H1 (cell line): ENCODE data around the gene NLRP11. TPM values are rescaled to one million over a fixed set of nuclear protein-coding genes. Genes with fewer than 3 reads are reported as not detected.

Experiments
- ZNF274 ChIP-seq: IDR thresholded peaks from 2 replicates; pipeline ENCODE4 v1.7.0; 2012; ENCODE audit warnings: low read length, borderline replicate concordance; ENCODE audit errors: extremely low read depth
- polyA plus RNA-seq, 7 experiments: library from polyadenylated mRNA; depleted of rRNA in 3 of 7; stranded (reverse) in 5 of 7; unstranded in 2 of 7; fragments of >200 nt in 5 of 7; fragments of 200-250 nt in 2 of 7; gene quantifications; 1 replicate in 5 of 7; 2 replicates in 1 of 7; 4 replicates in 1 of 7; pipeline versions ENCODE4 v1.2.1 to v1.2.3, GENCODE V29; 2011 to 2013; ENCODE audit warnings: missing spikeins in 2 of 7, mixed read lengths in 2 of 7
- total RNA-seq: library from RNA; stranded (reverse); fragmentation: NEBNext Ultra II Directional; extraction: Animal tissue kit (Norgen Biotek cat#: 25700); gene quantifications from 2 replicates; pipeline ENCODE4 v1.2.1, GENCODE V29; 2021

Gene NLRP11
- total and polyA plus RNA-seq, 2 of the 8 experiments (the other 6 are each of a cell fraction or from before 2014, with no cell fraction given) = not detected

DNA sequence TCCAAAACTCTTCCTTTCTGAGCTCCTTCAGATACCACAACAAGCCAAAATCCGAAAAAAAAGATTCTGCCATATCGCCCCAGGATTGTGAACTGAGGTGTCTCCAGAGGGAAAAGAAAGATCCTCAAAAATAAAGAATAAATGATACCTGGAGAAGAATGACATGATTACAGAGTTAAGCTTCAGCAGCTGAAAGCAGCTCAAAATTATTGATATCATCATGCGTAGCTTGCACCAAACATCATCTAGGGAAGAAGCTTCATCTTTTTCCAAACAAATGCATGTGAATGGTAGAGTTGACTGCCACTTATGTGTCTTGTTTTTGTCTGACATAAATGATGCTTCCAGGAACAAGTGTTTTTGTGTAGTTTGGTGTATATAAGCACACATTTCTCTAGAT is 93.5 kb downstream of the NLRP11 start, which contains the start of gene NLRP9 (continued):
- no peak for TF ChIP-seq ZNF274

Other genes starting within 250 kb of the NLRP11 start
- 17.6 and 18.5 TPM in 2 replicates for gene FIZ1, start 232.5 kb downstream of the NLRP11 start, total RNA-seq
- 9.1 and 13.0 TPM in 2 replicates for gene FIZ1, start 232.5 kb downstream of the NLRP11 start, polyA plus RNA-seq (2011; rRNA removed)
- gene ZNF524, start 231.7 kb downstream of the NLRP11 start, total RNA-seq = 4.7 and 5.4 TPM in 2 replicates
- gene ZNF524, start 231.7 kb downstream of the NLRP11 start, polyA plus RNA-seq (2011; rRNA removed) = 4.4 and 7.0 TPM in 2 replicates
- gene ZNF865, start 226.4 kb downstream of the NLRP11 start, total RNA-seq = 13.6 and 14.6 TPM in 2 replicates
- gene ZNF865, start 226.4 kb downstream of the NLRP11 start, polyA plus RNA-seq (2011; rRNA removed) = 3.5 and 5.9 TPM in 2 replicates
- gene ZNF784, start 207.4 kb downstream of the NLRP11 start, total RNA-seq = 8.0 and 8.6 TPM in 2 replicates
- gene ZNF784, start 207.4 kb downstream of the NLRP11 start, polyA plus RNA-seq (2011; rRNA removed) = 6.5 and 9.8 TPM in 2 replicates
- gene ZNF580, start 191.0 kb downstream of the NLRP11 start, total RNA-seq = 24.6 and 26.3 TPM in 2 replicates
- gene ZNF580, start 191.0 kb downstream of the NLRP11 start, polyA plus RNA-seq (2011; rRNA removed) = 12.0 and 25.4 TPM in 2 replicates
- 73.0 and 76.0 TPM in 2 replicates for gene ZNF581, start 188.3 kb downstream of the NLRP11 start, total RNA-seq
- gene ZNF581, start 188.3 kb downstream of the NLRP11 start, polyA plus RNA-seq (2011; rRNA removed) = 76.1 and 97.6 TPM in 2 replicates
- gene CCDC106, start 183.8 kb downstream of the NLRP11 start, total RNA-seq = 19.1 and 20.1 TPM in 2 replicates
- gene CCDC106, start 183.8 kb downstream of the NLRP11 start, polyA plus RNA-seq (2011; rRNA removed) = 12.0 and 19.4 TPM in 2 replicates
- gene U2AF2, start 177.0 kb downstream of the NLRP11 start, total RNA-seq = 252 and 269 TPM in 2 replicates
- gene U2AF2, start 177.0 kb downstream of the NLRP11 start, polyA plus RNA-seq (2011; rRNA removed) = 162 and 297 TPM in 2 replicates
- gene EPN1, start 156.8 kb downstream of the NLRP11 start, total RNA-seq = 200 and 206 TPM in 2 replicates
- gene EPN1, start 156.8 kb downstream of the NLRP11 start, polyA plus RNA-seq (2011; rRNA removed) = 49.6 and 116 TPM in 2 replicates
- not detected in 2 replicates for gene NLRP9, start 93.6 kb downstream of the NLRP11 start, total RNA-seq
- not detected in 2 replicates for gene NLRP9, start 93.6 kb downstream of the NLRP11 start, polyA plus RNA-seq (2011; rRNA removed)
- not detected in 2 replicates for gene RFPL4A, start 72.9 kb downstream of the NLRP11 start, total RNA-seq
- not detected in 2 replicates for gene RFPL4A, start 72.9 kb downstream of the NLRP11 start, polyA plus RNA-seq (2011; rRNA removed)
- not detected in 2 replicates for gene RFPL4AL1, start 62.9 kb downstream of the NLRP11 start, total RNA-seq
- gene RFPL4AL1, start 62.9 kb downstream of the NLRP11 start, polyA plus RNA-seq (2011; rRNA removed) = not detected in 2 replicates
- not detected in 2 replicates for gene NLRP4, start 4.5 kb upstream of the NLRP11 start, total RNA-seq
- not detected in 2 replicates for gene NLRP4, start 4.5 kb upstream of the NLRP11 start, polyA plus RNA-seq (2011; rRNA removed)
- not detected in 2 replicates for gene NLRP13, start 100.3 kb upstream of the NLRP11 start, total RNA-seq
- not detected in 2 replicates for gene NLRP13, start 100.3 kb upstream of the NLRP11 start, polyA plus RNA-seq (2011; rRNA removed)
- not detected in 2 replicates for gene NLRP8, start 115.8 kb upstream of the NLRP11 start, total RNA-seq
- not detected in 2 replicates for gene NLRP8, start 115.8 kb upstream of the NLRP11 start, polyA plus RNA-seq (2011; rRNA removed)
- gene NLRP5, start 154.8 kb upstream of the NLRP11 start, total RNA-seq = not detected in 2 replicates
- not detected in 2 replicates for gene NLRP5, start 154.8 kb upstream of the NLRP11 start, polyA plus RNA-seq (2011; rRNA removed)